IMR-90 (cell line): ENCODE data around the gene USP9Y. TPM values are rescaled to one million over a fixed set of nuclear protein-coding genes. Genes with fewer than 3 reads are reported as not detected.

ENCODE experiments used
- ATAC-seq: fragments of 200-7000 bp; cut with Tn5 transposase; 2 replicates; pipeline ENCODE4 v1.9.1; 2020; ENCODE audit warnings: low read depth, mild to moderate bottlenecking, moderate library complexity
- Bru-seq: library from RNA; stranded (reverse); fragments of 400-500 nt; gene quantifications from one replicate; lab custom pipeline; 2021; lab: Mats Ljungman, UMichigan
- BruChase-seq, 2 experiments: library from RNA; stranded (reverse); fragments of 400-500 nt; gene quantifications; one replicate each; lab custom pipeline; 2021; lab: Mats Ljungman, UMichigan
- BruUV-seq: library from RNA; stranded (reverse); fragments of 400-500 nt; replicated peaks from 2 replicates; lab custom pipeline; 2021; lab: Mats Ljungman, UMichigan
- CTCF ChIA-PET: fragments of 300-600 bp; formaldehyde crosslinking; extraction: SDS; loops from one replicate; lab custom pipeline; 2021; ENCODE audit warnings: antibody characterized with exemption; lab: Yijun Ruan, JAX
- POLR2A ChIA-PET: fragments of 300-600 bp; sonication (Branson Sonifier 250); formaldehyde crosslinking; loops from one replicate; lab custom pipeline; 2022; ENCODE audit warnings: antibody characterized with exemption; ENCODE audit not compliant: unreplicated experiment; lab: Charles Lee
- DNase-seq: peaks from one replicate; pipeline ENCODE4 v3.0.0; 2013
- H2AFZ ChIP-seq: replicated peaks from 2 replicates; pipeline ENCODE3; 2013; ENCODE audit warnings: low read length, mild to moderate bottlenecking; ENCODE audit not compliant: poor library complexity
- H2AK5ac ChIP-seq: 2 replicates; pipeline ENCODE4 v1.6.1; 2013; ENCODE audit warnings: low read depth, low read length, inconsistent platforms
- H2AK9ac ChIP-seq: replicated peaks from 2 replicates; pipeline ENCODE3; 2013; ENCODE audit warnings: mild to moderate bottlenecking, low read depth, low read length, moderate library complexity; ENCODE audit not compliant: poor library complexity
- H2BK120ac ChIP-seq: 2 replicates; pipeline ENCODE4 v1.6.1; 2013; ENCODE audit warnings: low read depth, low read length, inconsistent platforms
- H2BK15ac ChIP-seq: 3 replicates; pipeline ENCODE4 v1.6.1; 2013; ENCODE audit warnings: low read depth, low read length, inconsistent platforms
- H2BK20ac ChIP-seq: 2 replicates; pipeline ENCODE4 v1.6.1; 2013; ENCODE audit warnings: low read depth, mild to moderate bottlenecking, inconsistent platforms, low read length, moderate library complexity
- H2BK5ac ChIP-seq: 2 replicates; pipeline ENCODE4 v1.6.1; 2013; ENCODE audit warnings: mild to moderate bottlenecking, low read depth, low read length, inconsistent platforms; ENCODE audit not compliant: poor library complexity, severe bottlenecking
- H3K14ac ChIP-seq: replicated peaks from 2 replicates; pipeline ENCODE4 v1.6.1; 2013; ENCODE audit warnings: low read depth, low read length, inconsistent platforms
- H3K18ac ChIP-seq: 2 replicates; pipeline ENCODE4 v1.6.1; 2013; ENCODE audit warnings: low read depth, low read length, control low read depth
- H3K23ac ChIP-seq: 2 replicates; pipeline ENCODE4 v1.6.1; 2013; ENCODE audit warnings: low read depth, low read length, inconsistent platforms
- H3K27ac ChIP-seq: 2 replicates; pipeline ENCODE4 v1.5.1; 2013; ENCODE audit warnings: mild to moderate bottlenecking, control low read depth, low read length; ENCODE audit not compliant: insufficient read depth
- H3K27me3 ChIP-seq: 2 replicates; pipeline ENCODE4 v1.6.1; 2013; ENCODE audit warnings: low read length; ENCODE audit not compliant: control insufficient read depth, insufficient read depth
- H3K36me3 ChIP-seq: 2 replicates; pipeline ENCODE4 v1.6.1; 2013; ENCODE audit warnings: low read length, mixed read lengths; ENCODE audit not compliant: control insufficient read depth, insufficient read depth
- H3K4ac ChIP-seq: 2 replicates; pipeline ENCODE4 v1.6.1; 2013; ENCODE audit warnings: low read depth, low read length, inconsistent platforms
- H3K4me1 ChIP-seq: 2 replicates; pipeline ENCODE4 v1.6.1; 2013; ENCODE audit warnings: low read length, mixed read lengths; ENCODE audit not compliant: control insufficient read depth, insufficient read depth
- H3K4me2 ChIP-seq: 2 replicates; pipeline ENCODE4 v1.6.1; 2013; ENCODE audit warnings: low read depth, mild to moderate bottlenecking, control low read depth, low read length, moderate library complexity
- H3K4me3 ChIP-seq: 2 replicates; pipeline ENCODE4 v1.5.1; 2013; ENCODE audit warnings: low read depth, mild to moderate bottlenecking, control low read depth, low read length, moderate library complexity; ENCODE audit not compliant: insufficient read depth
- H3K56ac ChIP-seq: 2 replicates; pipeline ENCODE4 v1.6.1; 2013; ENCODE audit warnings: low read length, inconsistent platforms; ENCODE audit not compliant: insufficient read depth; ENCODE audit errors: extremely low read depth
- H3K79me1 ChIP-seq, 2 experiments: 2 replicates each; pipeline ENCODE4 v1.6.1; 2013; ENCODE audit warnings: low read length in 2 of 2, inconsistent platforms in 1 of 2, low read depth in 1 of 2
- H3K9ac ChIP-seq: 2 replicates; pipeline ENCODE4 v1.6.1; 2013; ENCODE audit warnings: low read depth, low read length, control low read depth
- H3K9me1 ChIP-seq: 2 replicates; pipeline ENCODE4 v1.6.1; 2013; ENCODE audit warnings: low read length, inconsistent platforms; ENCODE audit not compliant: insufficient read depth
- H3K9me3 ChIP-seq: 2 replicates; pipeline ENCODE4 v1.6.1; 2013; ENCODE audit warnings: low read length; ENCODE audit not compliant: control insufficient read depth, insufficient read depth
- H4K20me1 ChIP-seq: 2 replicates; pipeline ENCODE4 v1.6.1; 2013; ENCODE audit warnings: low read length, inconsistent platforms; ENCODE audit not compliant: insufficient read depth
- H4K5ac ChIP-seq: 2 replicates; pipeline ENCODE4 v1.6.1; 2013; ENCODE audit warnings: mild to moderate bottlenecking, low read depth, low read length, control low read depth
- H4K8ac ChIP-seq, 2 experiments: 2 replicates each; pipeline ENCODE4 v1.6.1; 2013; ENCODE audit warnings: low read depth in 2 of 2, low read length in 2 of 2, control low read depth in 1 of 2, inconsistent platforms in 1 of 2
- H4K91ac ChIP-seq: 2 replicates; pipeline ENCODE4 v1.6.1; 2013; ENCODE audit warnings: low read depth, low read length, inconsistent platforms; ENCODE audit not compliant: insufficient read depth
- BHLHE40 ChIP-seq: fragments of 150-350 bp; IDR thresholded peaks from 2 replicates; pipeline ENCODE4 v1.6.1; 2016; ENCODE audit warnings: mild to moderate bottlenecking, low read depth, low read length
- FOS ChIP-seq: fragments of 150-350 bp; IDR thresholded peaks from 2 replicates; pipeline ENCODE4 v1.6.1; 2016; ENCODE audit warnings: low read depth, low read length
- MAFK ChIP-seq: IDR thresholded peaks from 2 replicates; pipeline ENCODE4 v1.6.1; 2012; ENCODE audit warnings: low read depth, low read length, improper control_type of control experiment
- MAZ ChIP-seq: IDR thresholded peaks from 2 replicates; pipeline ENCODE4 v1.6.1; 2012; ENCODE audit warnings: low read depth, mild to moderate bottlenecking, low read length, improper control_type of control experiment, moderate library complexity, borderline replicate concordance
- MXI1 ChIP-seq: IDR thresholded peaks from 2 replicates; pipeline ENCODE4 v1.6.1; 2012; ENCODE audit warnings: low read depth, mild to moderate bottlenecking, low read length, moderate library complexity, borderline replicate concordance
- NFE2L2 ChIP-seq: fragments of 150-350 bp; IDR thresholded peaks from 2 replicates; pipeline ENCODE4 v1.6.1; 2016; ENCODE audit warnings: low read depth, mild to moderate bottlenecking, low read length
- POLR2A ChIP-seq: IDR thresholded peaks from 2 replicates; pipeline ENCODE4 v1.6.1; 2012; ENCODE audit warnings: mild to moderate bottlenecking, low read depth, low read length
- RAD21 ChIP-seq: IDR thresholded peaks from 2 replicates; pipeline ENCODE4 v1.6.1; 2012; ENCODE audit warnings: low read length, improper control_type of control experiment
- RCOR1 ChIP-seq: IDR thresholded peaks from 2 replicates; pipeline ENCODE4 v1.6.1; 2012; ENCODE audit warnings: mild to moderate bottlenecking, low read length, improper control_type of control experiment; ENCODE audit not compliant: insufficient replicate concordance
- SMC3 ChIP-seq: fragments of 150-350 bp; IDR thresholded peaks from 2 replicates; pipeline ENCODE4 v1.6.1; 2016; ENCODE audit warnings: low read depth, mild to moderate bottlenecking, antibody characterized with exemption, low read length, moderate library complexity
- USF2 ChIP-seq: fragments of 150-350 bp; IDR thresholded peaks from 2 replicates; pipeline ENCODE4 v1.6.1; 2017; ENCODE audit warnings: mild to moderate bottlenecking, antibody characterized with exemption, low read length, low read depth
- WGBS, 2 experiments: methylation state at CpG; one replicate each; pipeline versions ENCODE4 v1.1.5 to v1.1.7; 2013; ENCODE audit warnings: missing lambda C conversion rate in 2 of 2; ENCODE audit not compliant: insufficient read length in 1 of 2; ENCODE audit errors: extremely low coverage in 2 of 2; 5-methylcytosine and 5-hydroxymethylcytosine counted together
- dilution Hi-C: fragments of 300-500 bp; cut with HindIII; formaldehyde crosslinking; loops from one replicate; pipeline ENCODE4 v1.14.3; 2018; ENCODE audit warnings: low sequenced_read_pairs; ENCODE audit not compliant: unreplicated experiment
- in situ Hi-C: fragments of 300-500 bp; cut with MboI; formaldehyde crosslinking; loops from 3 replicates; pipeline ENCODE4 v1.14.3; 2019; ENCODE audit warnings: low sequenced_read_pairs, inconsistent platforms, mixed read lengths
- intact Hi-C: fragments of 100-400 bp; cut with micrococcal nuclease; formaldehyde crosslinking; loops from 2 replicates; pipeline ENCODE4 v1.10.0; 2022
- long read RNA-seq: library from polyadenylated mRNA; unstranded; transcript quantifications from one replicate; pipeline ENCODE4 v2.0.0, GENCODE V29; 2021; ENCODE audit not compliant: unreplicated experiment
- polyA plus RNA-seq, 3 experiments: library from polyadenylated mRNA; depleted of rRNA; stranded (reverse); fragments of >200 nt; gene quantifications; 2 replicates each; pipeline ENCODE4 v1.2.3, GENCODE V29; 2012; ENCODE audit warnings: low replicate concordance in 1 of 3
- total RNA-seq: library from RNA; depleted of rRNA; stranded (reverse); fragments of >200 nt; gene quantifications from 2 replicates; pipeline ENCODE4 v1.2.3, GENCODE V29; 2012; rRNA removed
- TF ChIP-seq, protein P1 (sequence below): fragments of 150-350 bp; IDR thresholded peaks from 2 replicates; pipeline ENCODE4 v1.6.1; 2016; ENCODE audit warnings: low read depth, mild to moderate bottlenecking, low read length, moderate library complexity, borderline replicate concordance

USP9Y gene, protein sequence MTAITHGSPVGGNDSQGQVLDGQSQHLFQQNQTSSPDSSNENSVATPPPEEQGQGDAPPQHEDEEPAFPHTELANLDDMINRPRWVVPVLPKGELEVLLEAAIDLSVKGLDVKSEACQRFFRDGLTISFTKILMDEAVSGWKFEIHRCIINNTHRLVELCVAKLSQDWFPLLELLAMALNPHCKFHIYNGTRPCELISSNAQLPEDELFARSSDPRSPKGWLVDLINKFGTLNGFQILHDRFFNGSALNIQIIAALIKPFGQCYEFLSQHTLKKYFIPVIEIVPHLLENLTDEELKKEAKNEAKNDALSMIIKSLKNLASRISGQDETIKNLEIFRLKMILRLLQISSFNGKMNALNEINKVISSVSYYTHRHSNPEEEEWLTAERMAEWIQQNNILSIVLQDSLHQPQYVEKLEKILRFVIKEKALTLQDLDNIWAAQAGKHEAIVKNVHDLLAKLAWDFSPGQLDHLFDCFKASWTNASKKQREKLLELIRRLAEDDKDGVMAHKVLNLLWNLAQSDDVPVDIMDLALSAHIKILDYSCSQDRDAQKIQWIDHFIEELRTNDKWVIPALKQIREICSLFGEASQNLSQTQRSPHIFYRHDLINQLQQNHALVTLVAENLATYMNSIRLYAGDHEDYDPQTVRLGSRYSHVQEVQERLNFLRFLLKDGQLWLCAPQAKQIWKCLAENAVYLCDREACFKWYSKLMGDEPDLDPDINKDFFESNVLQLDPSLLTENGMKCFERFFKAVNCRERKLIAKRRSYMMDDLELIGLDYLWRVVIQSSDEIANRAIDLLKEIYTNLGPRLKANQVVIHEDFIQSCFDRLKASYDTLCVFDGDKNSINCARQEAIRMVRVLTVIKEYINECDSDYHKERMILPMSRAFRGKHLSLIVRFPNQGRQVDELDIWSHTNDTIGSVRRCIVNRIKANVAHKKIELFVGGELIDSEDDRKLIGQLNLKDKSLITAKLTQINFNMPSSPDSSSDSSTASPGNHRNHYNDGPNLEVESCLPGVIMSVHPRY (N-terminal part only)
- total RNA-seq (not detected in 2 replicates), polyA plus RNA-seq (2012; rRNA removed) (not detected in 2 replicates), Bru-seq, nascent RNA (not detected), BruChase-seq, experiment 1, labeled RNA remaining after a 6-hour chase (not detected), BruChase-seq, experiment 2, labeled RNA remaining after a 2-hour chase (not detected)
- polyA plus RNA-seq (2012; cell fraction: cytosol; rRNA removed): not detected in 2 replicates
- polyA plus RNA-seq (2012; cell fraction: nucleus; rRNA removed; ENCODE audit: low replicate concordance): not detected in 2 replicates
- long read RNA-seq: 0 reads

DNA sequence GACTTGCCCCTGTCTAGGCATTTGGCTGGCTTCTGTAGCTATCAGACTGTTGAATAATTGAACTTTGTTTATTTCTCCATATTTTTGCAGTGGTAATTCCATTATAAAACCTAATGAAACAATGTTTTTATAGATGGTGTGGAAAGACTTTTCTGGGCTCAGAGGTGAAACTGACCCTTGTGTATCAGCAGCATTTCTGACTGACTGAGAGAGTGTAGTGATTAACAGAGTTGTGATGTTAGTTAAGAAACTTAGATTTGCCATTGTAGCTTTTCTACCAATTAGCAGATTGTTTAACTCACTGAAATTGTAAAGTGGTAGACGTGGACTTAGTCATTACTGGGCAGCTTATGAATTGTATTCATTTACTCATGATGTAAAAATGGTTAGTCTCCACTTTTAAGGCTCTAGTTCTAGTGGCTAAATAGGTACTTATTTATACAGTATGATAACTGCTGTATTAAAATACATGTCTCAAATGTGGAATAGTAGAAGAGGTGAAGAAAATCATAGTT, at the start of gene USP9Y:
Gene USP9Y (plus strand): TSS at position 51 of the 515 bp plus-strand sequence. CDS start 8,217 bp downstream, outside the sequence.
- Histone ChIP-seq H2BK15ac (no peak within 1 kb of the TSS), H3K9me3 (no peaks in the 10 kb centered on the region), H2BK120ac (no peak within 1 kb of the TSS), H2BK20ac (no peak within 1 kb of the TSS), H4K5ac (no peak within 1 kb of the TSS), H3K56ac (no peak within 1 kb of the TSS), H3K9ac (no peak within 1 kb of the TSS), H3K36me3 (no peaks in the 10 kb centered on the region), H3K27ac (no peak within 1 kb of the TSS), H2BK5ac (no peak within 1 kb of the TSS), H4K20me1 (no peaks in the 10 kb centered on the region), H2AK5ac (no peak within 1 kb of the TSS), H3K79me1 (no peaks in the 10 kb centered on the region), H3K4ac (no peak within 1 kb of the TSS), H3K18ac (no peak within 1 kb of the TSS), H3K14ac (no peak within 1 kb of the TSS), H3K4me2 (no peak within 1 kb of the TSS), H3K23ac (no peak within 1 kb of the TSS), H2AFZ (no peak within 1 kb of the TSS), H3K27me3 (no peaks in the 10 kb centered on the region), H4K8ac (no peak within 1 kb of the TSS), H3K4me1 (no peaks in the 10 kb centered on the region), H4K91ac (no peak within 1 kb of the TSS), H2AK9ac (no peak within 1 kb of the TSS), H3K9me1 (no peaks in the 10 kb centered on the region), H3K4me3 (no peak within 1 kb of the TSS)
- CTCF ChIA-PET: no interaction called here
- in situ Hi-C loops: no loop called here
- POLR2A ChIA-PET: no interaction called here
- intact Hi-C loops: no loop called here
- DNase-seq: no peak
- BruUV-seq: no TSS peak
- no peak for ATAC-seq
- TF ChIP-seq, protein P1, sequence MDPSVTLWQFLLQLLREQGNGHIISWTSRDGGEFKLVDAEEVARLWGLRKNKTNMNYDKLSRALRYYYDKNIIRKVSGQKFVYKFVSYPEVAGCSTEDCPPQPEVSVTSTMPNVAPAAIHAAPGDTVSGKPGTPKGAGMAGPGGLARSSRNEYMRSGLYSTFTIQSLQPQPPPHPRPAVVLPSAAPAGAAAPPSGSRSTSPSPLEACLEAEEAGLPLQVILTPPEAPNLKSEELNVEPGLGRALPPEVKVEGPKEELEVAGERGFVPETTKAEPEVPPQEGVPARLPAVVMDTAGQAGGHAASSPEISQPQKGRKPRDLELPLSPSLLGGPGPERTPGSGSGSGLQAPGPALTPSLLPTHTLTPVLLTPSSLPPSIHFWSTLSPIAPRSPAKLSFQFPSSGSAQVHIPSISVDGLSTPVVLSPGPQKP: no peak
- TF ChIP-seq POLR2A (no peak), FOS (no peak), RAD21 (no peak), BHLHE40 (no peak), MXI1 (no peak), MAFK (no peak), SMC3 (no peak), USF2 (no peak), MAZ (no peak), RCOR1 (no peak), NFE2L2 (no peak)
- dilution Hi-C loops: no loop called here
- no CpG with 5 or more reads among the region's 1 CpG for WGBS, 2 experiments
